Stimulated activated CD4-positive, alpha-beta T cell treated with anti-CD3 and anti-CD28 coated beads, TNF-alpha, amount 100 ng/mL, for 1 hour (primary cell): Measurements from ENCODE around the gene RMDN2.

ENCODE experiments used
- DNase-seq, 3 donors: peaks; one replicate each; pipeline ENCODE4 v3.0.0-alpha.2; 2020; ENCODE audit warnings: low read depth in 3 of 3, low spot score in 1 of 3

Gene RMDN2

DNA sequence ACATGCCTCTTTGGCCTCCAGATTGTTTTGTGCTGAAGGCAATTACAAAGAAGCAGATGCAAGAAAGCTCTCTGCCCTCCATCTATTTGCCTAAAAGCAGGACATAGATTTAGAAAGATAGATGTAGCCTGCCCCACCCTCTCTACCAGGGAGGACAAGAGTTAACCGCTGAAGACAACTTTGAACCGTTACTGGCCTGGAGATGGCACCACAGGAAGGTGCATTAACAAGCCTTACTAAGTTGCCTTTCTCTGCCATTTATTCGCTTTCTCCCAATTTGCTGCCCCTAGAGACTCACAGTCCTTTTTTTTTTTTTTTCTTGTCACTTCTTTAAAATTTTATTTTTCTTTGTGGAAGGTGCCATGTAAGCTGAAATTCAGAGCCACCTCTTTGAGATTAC, 28.8 kb upstream of the RMDN2 start:
- DNase-seq = no peak

DNA sequence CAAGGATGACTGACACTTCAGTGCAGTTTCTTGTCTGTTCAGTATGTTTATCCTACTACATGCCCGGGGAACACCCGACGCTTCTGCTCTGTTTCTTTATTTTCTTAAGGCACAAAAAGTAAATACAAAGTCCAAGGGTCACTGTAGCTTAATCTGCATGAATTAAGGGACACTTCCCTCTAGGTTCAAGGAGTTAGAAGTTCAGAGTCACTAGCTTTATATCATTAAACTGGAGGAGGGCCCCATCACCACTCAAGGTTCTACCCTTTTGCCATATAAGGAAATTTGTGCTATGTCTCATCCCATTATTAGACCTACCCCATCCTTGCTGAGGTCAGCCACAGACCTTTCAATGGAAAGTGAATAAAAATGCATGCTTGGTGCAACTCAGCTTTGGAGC, 27.6 kb upstream of the RMDN2 start:
- DNase-seq = no peak

DNA sequence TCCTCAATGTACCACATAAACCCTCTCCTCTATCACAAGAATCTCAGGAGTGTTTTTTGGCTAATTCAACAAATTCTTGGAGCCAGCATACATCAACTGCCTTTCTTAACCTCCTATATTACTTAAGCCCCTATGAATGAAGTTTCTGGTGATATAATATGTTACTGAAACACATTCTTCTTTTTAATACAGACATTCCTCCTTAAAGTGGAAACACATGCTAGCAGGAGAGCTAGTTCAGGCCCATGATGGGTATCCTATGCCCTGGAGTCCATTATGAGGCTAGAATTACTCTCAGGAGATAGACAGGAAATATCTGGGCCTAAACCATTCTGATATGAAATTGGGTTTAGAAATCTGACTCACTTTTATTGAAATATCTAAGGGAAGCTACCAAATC, 26.6 kb upstream of the RMDN2 start:
- no peak for DNase-seq

DNA sequence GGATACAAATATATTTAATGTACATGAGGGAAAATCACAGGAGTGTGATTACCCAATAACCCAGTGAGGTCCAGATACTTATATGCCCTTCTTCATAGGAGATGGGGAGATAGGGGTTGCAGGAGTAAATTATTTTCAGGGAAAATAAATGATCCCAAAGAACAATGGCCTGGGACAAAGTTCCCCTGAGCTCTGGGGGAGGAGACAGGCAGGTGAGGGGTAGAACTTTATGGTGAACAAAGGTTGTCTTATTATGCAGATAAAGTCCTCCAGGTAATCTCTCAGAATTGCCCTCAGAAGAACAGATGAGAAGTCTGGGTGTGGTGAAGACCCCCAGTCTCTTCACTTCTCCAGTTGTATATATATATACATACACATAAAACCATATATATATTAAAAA, 22.1 kb upstream of the RMDN2 start:
- no peak for DNase-seq

DNA sequence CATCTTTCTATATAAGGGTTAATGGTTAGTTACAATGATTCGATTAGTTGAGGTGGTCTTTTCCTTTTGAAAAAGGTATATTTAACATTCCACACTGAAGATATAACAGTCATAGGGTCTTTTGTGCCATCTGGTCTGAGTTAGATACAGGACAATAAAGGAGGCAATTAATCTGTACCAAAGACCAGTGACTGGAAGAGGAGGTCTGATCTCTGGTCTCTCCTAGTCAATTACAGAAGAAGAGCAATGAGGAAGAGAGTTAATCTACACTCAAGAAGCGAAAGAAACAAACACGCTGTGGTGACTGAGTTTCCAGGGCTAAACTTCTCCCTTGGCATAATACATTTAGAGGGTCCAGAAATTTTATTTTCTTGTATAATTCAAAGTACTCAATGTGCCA, 20.7 kb upstream of the RMDN2 start:
- no peak for DNase-seq

DNA sequence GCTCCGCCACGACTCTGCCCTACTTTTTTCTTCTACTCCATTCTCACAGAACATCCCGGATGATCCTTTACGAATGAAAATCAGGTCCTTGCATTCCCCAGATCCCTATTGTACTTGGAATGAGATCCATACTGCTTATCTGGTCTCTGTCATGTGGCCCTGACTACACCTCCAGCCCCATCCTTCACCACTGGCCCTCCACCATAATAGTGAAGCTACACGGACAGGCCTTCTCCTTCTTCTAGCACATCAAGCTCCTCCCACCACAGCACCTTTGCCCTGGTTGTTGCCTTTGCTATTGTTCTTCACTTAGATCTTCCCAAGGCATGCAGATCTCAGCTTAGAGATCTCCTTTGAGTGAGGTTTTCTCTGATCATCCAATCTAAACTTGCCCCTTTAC, 20.1 kb upstream of the RMDN2 start:
- DNase-seq = no peak

DNA sequence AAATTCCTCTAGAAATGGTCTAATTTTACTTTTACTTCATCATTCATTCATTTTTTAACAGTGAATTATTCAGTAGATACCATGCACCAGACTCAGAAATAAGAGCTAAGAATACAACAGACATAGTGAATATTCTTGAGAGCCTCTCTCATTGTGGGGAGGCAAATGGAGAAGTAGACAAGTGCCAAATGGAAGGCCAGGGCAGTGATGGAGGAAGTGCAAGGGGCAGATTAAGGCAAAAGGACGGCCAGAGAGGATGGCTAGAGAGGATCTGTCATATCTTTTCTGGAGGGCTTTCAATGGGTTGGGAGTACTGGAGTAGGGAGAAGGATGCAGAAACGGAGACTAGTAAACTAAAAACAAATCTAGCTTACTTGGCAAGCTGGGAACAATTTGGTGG, 19.0 kb upstream of the RMDN2 start:
- DNase-seq = no peak

DNA sequence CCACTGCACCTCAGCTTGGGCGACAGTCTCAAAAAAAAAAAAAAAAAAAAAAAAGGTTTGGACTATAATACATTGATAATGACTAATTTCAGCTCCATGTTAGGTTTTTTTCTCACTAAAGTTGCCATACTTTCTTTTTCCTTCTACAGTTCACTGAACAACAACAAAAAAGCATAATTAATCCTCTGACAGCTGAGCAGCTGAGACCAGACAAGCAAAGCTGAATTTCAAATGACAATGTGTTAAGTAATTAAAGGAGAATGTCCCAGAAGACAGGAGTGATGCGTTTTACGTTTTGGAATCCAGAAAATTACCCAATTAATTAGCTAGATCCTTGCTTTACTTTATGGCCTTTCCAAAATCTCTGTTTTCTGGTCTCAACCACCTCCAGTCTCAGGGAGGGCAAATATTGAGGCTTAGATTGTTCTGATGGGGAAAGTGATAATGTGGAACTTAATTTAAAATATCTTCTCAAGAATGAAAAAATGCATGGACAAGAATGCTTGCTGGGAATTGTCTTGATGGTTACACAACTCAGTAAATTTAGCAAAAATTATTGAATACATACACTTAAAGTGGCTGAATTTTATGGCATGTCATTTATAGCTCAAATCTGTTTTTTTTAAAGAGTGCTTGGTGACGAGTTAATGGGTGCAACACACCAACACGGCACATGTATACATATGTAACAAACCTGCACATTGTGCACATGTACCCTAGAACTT, 17.4 kb upstream of the RMDN2 start:
- no peak for DNase-seq

DNA sequence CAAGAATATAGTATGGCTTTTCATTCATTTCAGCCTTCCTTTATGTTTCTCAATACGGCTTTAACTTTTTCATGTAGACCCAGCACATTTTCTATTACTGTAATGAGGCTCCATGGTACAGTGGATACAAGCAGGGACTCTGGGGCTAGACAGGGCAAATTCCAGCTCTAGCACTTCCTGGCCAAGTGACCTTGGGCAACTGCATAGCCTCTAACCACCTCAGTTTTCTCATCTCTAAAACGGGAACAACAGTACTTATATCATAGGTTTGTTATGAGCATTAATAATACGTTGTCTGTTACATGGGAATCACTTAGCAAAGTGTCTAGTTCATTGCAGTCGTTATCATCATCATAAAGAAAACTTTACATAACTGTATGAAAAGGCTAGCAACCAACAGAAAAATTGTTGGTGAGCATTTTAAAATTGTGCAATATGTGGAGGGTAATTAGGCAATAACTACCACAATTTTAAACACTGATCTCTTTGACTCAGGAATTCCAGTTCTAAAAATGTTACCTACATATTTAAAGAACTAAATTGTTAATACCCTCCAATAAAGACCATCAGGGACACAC, 13.7 kb upstream of the RMDN2 start:
- no peak for DNase-seq

DNA sequence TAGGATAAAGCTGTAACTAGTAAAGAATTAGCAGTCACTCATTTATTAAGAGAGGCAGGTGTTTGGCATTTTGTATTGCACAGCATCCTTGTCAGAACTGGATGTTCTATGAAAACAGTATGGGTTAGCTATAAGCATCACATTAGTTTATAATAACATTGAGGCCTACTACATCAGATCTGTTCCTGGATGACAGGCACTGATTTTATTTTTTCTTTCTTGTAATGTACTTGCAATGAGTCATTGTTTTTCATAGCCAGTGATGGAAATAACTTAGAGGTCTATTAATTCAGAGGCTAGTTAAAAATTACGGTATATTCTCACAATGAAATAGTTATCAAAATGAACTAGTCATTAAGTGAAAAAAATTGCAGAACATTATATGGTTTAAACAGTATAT, 13.0 kb upstream of the RMDN2 start:
- no peak for DNase-seq

DNA sequence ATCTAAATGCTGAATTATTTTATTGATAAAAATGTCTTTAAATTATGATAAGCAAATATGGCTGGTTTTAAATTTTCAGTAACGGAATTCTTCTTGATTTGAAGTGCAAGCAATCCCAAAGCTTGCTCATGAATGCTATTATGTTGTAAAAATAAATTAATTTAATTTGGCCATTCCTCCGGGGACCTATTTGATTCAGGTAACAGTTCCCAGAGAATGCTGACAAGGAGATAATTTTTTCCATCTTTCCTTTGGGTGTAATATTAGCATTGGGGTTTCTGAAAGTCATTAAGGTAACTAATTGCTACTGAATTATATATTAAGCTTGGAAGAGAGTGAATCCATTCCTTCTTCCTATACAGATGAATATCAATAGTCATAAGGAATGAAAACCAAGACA, 12.5 kb upstream of the RMDN2 start:
- no peak for DNase-seq

DNA sequence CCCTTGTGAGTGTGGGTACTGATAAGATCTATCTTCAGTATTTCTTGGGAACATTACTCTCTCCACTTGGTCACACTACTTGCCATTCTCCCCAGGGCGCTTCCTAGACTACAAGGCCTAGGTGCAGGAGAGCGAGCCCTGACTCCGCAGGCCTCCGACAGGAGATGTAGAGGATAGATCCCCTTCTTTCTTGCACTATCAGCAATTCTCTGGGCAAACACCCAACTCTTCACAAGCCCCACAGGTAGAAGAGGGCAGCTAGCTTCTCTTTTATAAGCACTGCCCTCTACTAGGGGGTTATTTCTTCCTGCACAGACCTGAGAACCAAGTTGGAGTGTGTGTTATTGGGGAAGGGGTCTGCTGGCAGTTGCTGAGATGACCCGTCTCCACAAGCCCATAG, 10.7 kb upstream of the RMDN2 start:
- no peak for DNase-seq

DNA sequence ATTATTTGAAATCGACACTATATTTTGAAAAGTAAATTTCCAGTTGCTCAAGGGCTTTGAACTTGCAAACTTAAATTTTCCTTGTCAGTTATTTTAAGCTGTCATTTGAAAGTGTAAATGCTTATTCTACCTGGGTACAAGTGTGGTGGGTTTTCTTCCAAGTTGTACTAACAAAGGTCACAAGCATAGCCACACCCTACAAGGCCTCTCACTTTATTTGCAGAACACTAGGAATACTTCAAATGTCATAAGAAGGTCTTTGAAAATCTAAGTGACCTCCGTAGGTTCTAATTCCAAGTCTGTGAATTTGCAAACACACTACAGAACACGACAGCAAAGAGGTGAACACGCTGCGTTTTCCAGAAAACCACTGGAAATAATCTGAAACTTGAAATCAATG, 9.3 kb upstream of the RMDN2 start:
- no peak for DNase-seq

DNA sequence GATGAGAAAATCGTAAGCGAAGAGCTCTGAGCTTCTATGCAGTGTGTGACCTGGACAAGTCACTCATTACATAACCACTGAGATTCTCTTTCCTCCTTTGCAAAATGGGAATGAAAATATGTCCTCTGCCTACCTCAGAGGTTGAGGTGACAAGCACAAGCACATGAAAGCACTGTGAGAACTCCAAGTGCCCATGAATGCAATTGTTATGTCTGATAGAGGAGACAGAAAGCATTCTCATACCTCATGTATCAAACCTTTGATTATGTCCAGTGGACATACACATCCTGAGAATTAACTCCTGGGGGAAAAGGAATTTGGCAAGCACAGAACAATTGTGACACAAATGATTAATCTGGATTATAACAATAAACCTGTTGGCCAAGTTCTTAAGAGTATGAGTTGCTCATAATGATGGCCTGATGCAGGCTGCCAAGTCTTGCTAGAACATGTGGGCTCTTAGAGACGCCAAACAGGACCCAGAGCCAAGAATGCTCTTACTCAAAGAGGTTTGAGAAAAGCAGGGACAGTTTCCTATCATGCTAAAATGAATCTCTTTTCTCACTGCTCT, 8.5 kb upstream of the RMDN2 start:
- DNase-seq = no peak

DNA sequence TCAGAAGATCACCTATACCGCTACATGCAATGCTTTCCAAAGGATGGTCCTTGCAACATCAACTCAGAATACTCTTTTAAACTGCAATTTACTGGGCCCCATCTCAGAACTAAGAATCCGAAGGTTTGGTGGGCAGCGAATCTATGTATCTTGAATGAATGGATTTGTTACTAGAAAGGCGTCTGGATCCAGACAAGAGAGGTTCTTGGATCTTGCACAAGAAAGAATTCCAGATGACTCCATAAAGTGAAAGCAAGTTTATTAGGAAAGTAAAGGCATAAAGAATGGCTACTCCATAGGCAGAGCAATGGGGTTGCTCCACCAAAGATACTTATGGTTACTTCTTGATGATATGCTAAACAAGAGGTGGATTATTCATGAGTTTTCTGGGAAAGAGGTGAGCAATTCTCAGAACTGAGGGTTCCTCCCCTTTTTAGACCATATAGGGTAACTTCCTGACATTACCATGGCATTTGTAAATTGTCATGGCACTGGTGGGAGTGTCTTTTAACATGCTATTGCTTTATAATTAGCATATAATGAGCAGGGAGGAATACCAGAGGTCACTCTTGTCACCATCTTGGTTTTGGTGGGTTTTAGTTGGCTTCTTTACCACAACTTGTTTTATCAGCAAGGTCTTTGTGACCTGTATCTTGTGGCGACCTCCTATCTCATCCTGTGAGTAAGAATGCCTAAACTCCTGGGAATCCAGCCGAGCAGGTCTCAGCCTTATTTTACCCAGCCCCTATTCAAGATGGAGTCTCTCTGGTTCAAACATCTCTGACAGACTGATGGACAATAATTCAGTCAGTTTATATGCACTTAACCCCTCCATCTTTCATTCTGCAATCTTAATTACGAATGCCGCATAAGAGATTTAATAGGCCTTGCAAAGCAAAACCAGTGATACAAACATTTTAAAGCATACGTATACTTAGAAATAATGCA, 7.5 kb upstream of the RMDN2 start:
- DNase-seq = no peak

DNA sequence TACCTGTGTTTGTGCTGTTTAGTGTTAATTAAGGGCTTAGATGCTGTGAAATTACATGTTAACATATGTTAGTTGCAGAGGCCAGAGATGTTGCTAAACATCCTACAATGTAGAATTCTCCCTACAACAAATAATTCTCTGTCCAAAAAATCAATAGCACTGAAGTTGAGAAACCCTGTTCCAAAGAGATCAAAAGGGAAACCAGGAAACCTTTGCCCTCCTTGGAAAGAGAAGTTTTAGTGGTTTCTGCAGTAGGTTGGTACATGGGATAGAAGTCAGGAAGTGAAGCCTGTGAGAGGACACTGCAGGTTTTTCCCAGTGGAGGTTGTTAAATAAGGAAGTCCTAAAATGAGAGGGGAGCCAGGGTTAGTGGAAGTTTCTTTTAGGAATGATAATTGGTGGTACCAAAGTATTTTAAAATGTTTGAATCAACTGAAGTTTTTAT, 6.3 kb upstream of the RMDN2 start:
- no peak for DNase-seq

DNA sequence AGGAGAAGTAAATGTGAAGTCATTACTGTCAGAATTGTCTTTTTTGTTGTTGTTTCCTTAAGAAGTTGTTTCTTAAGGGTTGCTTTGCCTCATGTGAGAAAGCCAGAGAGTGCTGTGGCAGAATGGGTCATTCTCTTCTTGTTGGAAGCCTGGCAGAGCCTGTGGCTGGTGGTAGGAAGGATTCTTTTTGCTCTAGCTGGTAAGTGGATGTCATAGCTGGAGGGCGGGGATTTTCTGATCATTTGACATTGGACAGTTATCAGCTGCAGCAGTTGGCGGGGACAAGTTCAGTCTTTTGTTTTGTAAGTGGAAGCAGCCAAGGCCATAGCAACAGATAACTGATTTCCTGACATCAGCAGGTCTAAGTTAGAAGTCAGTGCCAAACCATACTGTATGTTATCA, 5.5 kb upstream of the RMDN2 start:
- no peak for DNase-seq

DNA sequence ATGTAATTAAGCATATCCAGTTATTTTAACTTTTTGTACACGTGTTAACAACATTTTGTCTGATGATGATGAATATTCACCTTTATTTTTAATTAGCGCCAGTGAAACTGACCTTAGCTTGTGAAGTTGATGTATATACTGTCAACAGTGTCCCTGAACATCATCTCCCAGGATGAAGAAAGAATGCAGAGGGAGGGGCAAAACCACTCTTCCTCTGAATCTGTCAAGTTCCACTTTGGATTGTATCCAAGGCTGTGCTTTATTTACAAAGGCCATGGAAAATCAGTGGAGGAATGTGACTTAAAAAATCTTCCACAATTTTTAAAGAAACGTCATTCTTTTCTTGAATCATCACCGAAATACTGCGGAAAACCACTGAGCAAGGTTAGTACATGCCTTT, 4.5 kb upstream of the RMDN2 start:
- DNase-seq = no peak

DNA sequence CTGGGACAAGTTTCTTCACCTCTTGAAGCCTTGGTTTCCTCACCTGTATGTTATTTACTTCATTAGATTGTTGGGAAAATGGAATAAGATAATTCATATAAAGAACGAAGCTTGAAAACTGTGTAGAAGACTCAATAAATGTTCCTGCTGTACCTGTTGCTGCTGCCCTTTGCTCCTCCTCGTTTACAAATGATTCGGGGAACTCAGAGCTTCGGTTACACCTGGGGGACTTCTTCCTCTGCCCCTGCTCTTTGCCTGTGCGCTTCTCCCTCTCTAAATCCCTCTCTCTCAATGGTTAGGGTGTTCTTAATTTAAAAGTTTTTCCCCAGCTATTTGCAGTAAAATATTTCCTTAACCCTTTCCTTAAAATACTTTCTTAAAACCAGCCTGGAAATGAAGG, 3.3 kb upstream of the RMDN2 start:
- no peak for DNase-seq

DNA sequence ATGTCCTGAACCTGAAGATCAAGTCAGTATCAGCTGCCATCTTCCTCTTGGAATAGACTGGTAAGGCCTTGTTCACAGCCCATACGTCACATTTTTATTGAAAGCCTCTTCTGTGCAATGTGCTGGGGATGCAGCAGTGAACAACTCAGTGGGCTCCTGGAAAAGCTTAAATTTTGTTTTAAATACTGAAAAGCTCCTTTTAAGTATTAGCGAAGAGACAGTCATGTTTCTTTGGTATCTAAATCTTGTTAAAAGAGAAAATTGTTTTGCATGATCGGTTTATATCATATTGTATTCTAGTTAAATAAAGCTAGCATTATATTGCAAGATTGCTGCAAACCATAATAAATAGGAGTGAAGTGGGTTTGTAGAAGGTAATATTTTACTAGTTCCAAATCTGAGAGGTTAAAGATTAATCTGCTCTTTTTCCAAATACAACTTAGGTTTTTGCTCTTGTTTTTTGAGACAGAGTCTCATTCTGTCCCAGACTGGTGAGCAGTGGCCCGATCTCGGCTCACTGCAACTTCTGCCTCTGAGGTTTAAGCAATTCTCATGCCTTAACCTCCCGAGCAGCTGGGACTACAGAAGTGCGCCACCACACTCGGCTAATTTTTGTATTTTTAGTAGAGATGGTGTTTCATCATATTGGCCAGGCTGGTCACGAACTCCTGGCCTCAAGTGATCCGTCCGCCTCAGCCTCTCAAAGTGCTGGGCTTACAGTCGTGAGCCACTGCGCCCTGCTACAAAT, 1.6 kb upstream of the RMDN2 start:
- no peak for DNase-seq

DNA sequence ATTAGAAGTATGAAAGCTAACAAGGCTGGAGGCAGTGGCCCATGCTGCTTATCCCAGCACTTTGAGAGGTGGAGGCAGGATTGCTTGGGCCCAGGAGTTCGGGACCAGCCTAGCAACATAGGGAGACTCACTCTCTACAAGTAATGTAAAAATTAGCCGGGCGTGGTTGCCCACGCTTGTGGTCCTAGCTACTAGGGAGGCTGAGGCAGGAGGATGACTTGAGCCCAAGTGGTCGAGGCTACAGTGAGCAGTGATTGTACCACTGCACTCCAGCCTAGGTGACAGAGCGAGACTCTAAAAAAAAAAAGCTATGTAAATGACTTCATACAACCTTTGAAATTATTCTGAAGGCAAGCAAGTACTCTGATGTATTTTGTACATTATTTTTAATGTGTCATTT, 1.5 kb downstream of the RMDN2 start:
- DNase-seq = no peak
